Effector memory CD8-positive, alpha-beta T cell (primary cell): ENCODE measurements around the gene GUK1.
A peak's percentile ranks its signal among the peaks of the same experiment; 100 is the strongest.

Experiments
- ATAC-seq: fragments of 150-1000 bp; cut with Tn5 transposase; replicated peaks from 2 replicates; pipeline ENCODE4 v1.10.0; 2021; ENCODE audit warnings: mild to moderate bottlenecking, moderate library complexity
- DNase-seq, 3 experiments: peaks; one replicate each; pipeline ENCODE4 v3.0.0; 2021
- H3K27ac Mint-ChIP-seq, 2 donors: one replicate each; pipeline ENCODE4 v1.8.0; 2022; ENCODE audit warnings: mild to moderate bottlenecking in 2 of 2, mixed read lengths in 2 of 2, moderate library complexity in 2 of 2
- H3K27me3 Mint-ChIP-seq, 2 donors: one replicate each; pipeline ENCODE4 v1.8.0; 2022; ENCODE audit warnings: mixed read lengths in 2 of 2
- H3K36me3 Mint-ChIP-seq: one replicate; pipeline ENCODE4 v1.8.0; 2022; ENCODE audit warnings: mild to moderate bottlenecking, moderate library complexity, mixed read lengths; ENCODE audit not compliant: insufficient read depth
- H3K4me1 Mint-ChIP-seq, 2 donors: one replicate each; pipeline ENCODE4 v1.8.0; 2022; ENCODE audit warnings: low read depth in 2 of 2, mixed read lengths in 2 of 2
- H3K4me3 Mint-ChIP-seq, 2 donors: one replicate each; pipeline ENCODE4 v1.8.0; 2022; ENCODE audit warnings: mild to moderate bottlenecking in 2 of 2, mixed read lengths in 2 of 2, moderate library complexity in 2 of 2
- H3K9me3 Mint-ChIP-seq, 2 donors: one replicate each; pipeline ENCODE4 v1.8.0; 2022; ENCODE audit warnings: mixed read lengths in 2 of 2

The GUK1 gene

DNA sequence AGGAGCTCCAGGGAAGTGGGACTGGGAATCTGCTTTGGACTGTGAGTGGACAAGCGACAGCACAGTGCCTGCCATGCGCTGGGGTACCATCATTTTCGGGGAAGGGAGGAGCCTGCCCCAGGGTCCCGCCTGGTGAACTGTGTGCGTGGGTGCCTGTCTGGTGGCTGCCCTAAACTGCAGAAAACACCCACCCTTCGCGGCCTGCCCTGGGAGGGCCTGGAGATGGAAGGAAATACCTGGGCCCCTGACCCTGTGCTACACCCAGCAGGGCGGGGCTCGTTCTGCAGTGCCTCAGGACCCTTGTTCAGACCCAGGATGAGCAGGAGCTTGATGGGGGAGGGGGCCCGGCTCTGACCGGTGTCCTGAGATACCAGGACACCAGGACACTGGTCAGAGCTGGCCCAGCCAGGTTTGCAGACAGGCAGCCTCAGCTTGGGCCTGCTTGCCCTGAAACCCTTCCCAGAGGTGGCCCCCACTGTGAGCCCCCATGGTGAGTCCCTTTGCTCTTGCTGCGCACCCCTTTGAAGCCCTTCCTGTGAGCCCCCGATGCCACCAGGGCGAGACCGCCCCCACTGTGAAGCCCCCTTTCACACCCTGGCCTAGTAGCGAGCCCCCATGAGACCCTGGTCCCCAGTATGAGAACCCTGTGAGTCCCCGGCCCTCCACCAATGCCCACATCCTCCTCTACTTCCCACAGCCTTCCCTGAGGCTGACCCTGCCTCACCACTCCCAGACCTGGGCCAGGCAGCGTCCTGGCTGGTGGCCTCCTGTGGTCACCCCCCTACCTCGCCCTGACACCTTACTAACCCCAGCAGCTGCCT is 12.2 kb downstream of the GUK1 start:
- Mint-ChIP-seq H3K36me3 (peaks cover 37% of the 10 kb centered on the region), H3K27me3 (no peaks in the 10 kb centered on the region), H3K4me1 (peaks cover 8 to 11% of the 10 kb centered on the region in 2 donors), H3K27ac (peak overlapping the region; percentile 73 to 86), H3K4me3 (no peak overlapping the region), H3K9me3 (no peaks in the 10 kb centered on the region)
- DNase-seq = no peak
- no peak for ATAC-seq

DNA sequence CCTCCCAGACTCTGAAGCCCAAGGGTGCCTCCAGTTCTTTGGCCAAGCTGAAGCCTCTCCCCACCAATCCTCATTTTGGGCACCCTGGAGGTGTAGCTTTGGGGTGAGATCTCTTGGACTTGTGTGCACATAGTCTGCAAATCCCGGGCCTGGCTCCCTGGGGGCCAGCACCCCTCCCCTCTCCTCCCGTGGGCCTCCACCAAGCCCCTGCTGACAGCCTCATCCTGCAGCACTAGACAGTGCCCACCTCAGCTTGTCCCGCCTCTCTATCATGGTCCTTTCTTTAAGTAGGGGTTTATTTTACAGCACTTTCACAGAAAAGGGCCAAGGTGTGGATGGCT is 12.8 kb downstream of the GUK1 start:
- Mint-ChIP-seq H3K27me3 (no peaks in the 10 kb centered on the region), H3K36me3 (peaks cover 31% of the 10 kb centered on the region), H3K4me1 (peaks cover 8 to 11% of the 10 kb centered on the region in 2 donors), H3K4me3 (no peak overlapping the region), H3K9me3 (no peaks in the 10 kb centered on the region), H3K27ac (peak overlapping the region; percentile 55 to 86)
- DNase-seq = no peak
- no peak for ATAC-seq

DNA sequence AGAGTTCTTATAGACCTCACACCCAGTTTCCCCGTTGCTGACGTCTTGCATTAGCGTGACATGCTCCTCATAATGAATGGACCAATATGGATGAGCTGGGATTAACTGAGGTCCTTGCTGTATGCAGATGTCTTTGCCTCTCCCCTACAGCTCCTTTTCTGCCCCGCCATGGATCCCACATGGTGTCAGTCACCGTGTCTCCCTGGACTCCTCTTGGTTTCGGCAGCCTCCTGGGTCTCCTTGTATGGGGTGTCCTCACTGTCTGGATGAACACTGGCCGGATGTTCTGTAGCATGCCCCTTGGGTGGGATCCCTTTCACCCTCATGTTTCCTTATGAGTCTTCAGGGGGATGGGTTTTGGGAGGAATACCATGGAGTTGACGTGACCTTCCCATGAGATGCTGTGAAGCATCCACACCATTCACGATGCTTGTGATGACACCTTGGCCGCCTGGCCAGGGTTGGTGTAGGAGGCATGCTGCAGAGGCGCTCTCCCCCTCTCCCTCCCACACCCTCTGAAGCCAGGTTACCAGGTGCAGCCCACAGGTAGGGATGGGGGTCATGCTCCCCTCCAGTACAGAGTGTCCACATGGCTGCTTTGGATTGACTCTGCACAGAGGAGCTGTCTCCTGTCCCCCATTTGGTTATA is 14.1 kb downstream of the GUK1 start:
- Mint-ChIP-seq H3K27me3 (no peaks in the 10 kb centered on the region), H3K4me1 (peaks cover 8 to 11% of the 10 kb centered on the region in 2 donors), H3K36me3 (peaks cover 26% of the 10 kb centered on the region), H3K27ac (peak overlapping the region in 1 of 2 donors; percentile 68), H3K9me3 (no peaks in the 10 kb centered on the region), H3K4me3 (no peak overlapping the region)
- ATAC-seq = no peak
- no peak for DNase-seq

- ATAC-seq = no peak
- H3K27me3 Mint-ChIP-seq = no peaks in the 10 kb centered on the region
- no peak overlapping the region for H3K4me3 Mint-ChIP-seq
- H3K36me3 Mint-ChIP-seq = peaks cover 26% of the 10 kb centered on the region
- H3K4me1 Mint-ChIP-seq = peaks cover 8 to 11% of the 10 kb centered on the region in 2 donors
- DNase-seq = no peak
- peak overlapping the region in 1 of 2 donors; percentile 68 for H3K27ac Mint-ChIP-seq
- H3K9me3 Mint-ChIP-seq = no peaks in the 10 kb centered on the region
These were observed 14.8 kb downstream of the GUK1 start for GRCh38 chr1:228154670-228155571.

DNA sequence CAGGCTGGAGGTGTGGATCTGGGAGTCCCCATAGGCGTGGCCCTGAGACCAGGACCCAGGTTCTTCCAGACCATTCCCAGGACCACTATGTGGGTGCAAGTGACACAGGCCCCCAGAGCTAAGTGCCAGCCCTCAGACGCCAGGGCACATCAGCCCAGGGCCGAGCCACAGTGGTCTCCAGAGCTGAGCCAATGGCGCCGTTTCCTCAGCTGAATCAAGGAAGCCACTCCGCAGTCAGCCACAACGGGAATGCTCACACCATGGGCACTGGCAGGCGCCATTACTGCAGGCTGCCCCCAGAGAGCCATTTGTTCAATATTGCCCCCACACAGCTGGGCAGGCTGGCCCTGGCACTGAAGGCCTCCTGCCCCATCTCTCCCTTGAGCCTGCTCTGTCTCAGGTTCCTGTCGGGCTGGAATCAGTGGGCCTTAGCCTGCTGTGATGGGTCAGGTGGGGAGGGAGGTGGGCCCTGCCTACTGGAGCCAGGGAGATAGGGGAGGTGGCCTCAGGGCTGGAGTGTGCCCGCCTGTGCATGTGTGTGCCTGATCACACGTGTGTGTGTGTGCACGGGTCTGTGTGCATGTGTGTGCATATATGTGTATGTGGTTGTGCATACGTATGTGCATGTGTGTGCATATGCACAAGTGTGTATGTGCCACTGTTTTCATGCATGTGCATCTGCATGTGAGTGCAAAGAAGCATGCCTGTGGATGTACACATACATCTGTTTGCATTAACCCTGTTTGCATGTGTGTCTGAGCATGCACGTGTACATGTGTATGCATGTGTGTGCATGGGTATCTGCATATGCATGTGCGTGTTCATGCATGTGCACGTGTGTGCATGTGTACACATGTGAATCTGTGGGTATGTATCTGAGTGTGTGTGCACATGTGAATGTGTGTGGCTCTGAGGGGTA is 15.8 kb downstream of the GUK1 start:
- H3K4me1 Mint-ChIP-seq = peaks cover 8 to 11% of the 10 kb centered on the region in 2 donors
- no peaks in the 10 kb centered on the region for H3K9me3 Mint-ChIP-seq
- no peak overlapping the region for H3K27ac Mint-ChIP-seq
- H3K36me3 Mint-ChIP-seq = peaks cover 19% of the 10 kb centered on the region
- no peak overlapping the region for H3K4me3 Mint-ChIP-seq
- no peak for DNase-seq
- H3K27me3 Mint-ChIP-seq = no peaks in the 10 kb centered on the region
- ATAC-seq = no peak

DNA sequence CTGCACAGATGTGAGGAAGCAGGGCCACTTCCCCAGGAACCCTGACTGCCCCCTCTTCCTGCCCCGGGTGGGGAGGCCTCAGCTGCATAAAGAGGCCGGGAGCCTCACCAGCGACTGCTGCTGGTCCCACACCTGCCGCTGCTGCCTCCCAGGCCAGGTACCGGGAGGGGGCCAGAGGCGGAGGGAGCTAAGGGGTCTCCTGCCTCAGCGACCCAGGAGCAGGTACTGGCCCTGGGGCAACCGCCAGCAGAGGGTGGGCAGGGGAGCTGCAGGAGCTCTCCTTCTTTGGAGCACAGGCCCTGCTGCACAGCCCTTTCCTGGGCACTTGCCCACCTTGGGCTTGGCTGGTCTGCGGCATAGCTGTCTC is 16.4 kb downstream of the GUK1 start:
- H3K4me1 Mint-ChIP-seq = peaks cover 8% of the 10 kb centered on the region in 2 donors
- H3K27me3 Mint-ChIP-seq = no peaks in the 10 kb centered on the region
- H3K9me3 Mint-ChIP-seq = no peaks in the 10 kb centered on the region
- no peak for ATAC-seq
- H3K36me3 Mint-ChIP-seq = peaks cover 16% of the 10 kb centered on the region
- no peak overlapping the region for H3K27ac Mint-ChIP-seq
- DNase-seq = no peak
- H3K4me3 Mint-ChIP-seq = no peak overlapping the region

DNA sequence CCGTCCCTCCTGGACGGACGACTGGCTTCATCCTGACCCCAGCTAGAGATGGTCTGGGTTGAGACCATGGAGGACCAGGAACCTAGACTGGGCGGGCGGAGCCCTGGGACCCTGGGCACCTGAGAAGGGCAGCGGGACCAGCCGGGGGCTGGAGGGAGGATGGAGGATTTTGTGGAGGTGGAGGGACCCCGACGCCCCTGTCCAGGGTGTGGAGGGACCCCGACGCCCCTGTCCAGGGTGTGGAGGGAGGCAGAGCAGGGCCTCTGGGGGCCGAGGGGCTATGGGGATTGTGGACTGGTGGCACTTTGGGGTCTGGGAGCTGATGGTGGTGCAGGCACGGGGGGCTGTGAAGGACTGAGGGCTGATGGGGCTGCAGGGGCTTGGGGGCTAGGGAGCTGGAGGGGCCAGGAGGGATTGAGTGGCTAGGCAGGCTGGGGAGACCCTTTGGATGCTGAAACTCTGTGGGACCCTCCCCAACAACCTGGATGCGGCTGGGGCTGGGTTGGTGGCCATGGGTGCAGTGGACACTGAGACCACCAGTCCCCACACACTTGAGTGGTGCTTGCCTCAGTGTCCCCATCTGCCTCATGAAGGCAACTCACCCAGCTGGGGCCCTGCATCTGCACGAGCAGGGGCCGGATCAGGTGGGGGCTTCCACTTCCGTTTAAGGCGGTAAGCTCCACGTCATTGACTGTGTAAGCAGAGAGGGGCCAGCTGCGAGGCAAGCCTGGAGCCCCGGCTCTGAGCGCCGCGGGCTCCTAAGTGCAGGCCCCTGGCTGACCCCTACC is 17.1 kb downstream of the GUK1 start:
- no peaks in the 10 kb centered on the region for H3K27me3 Mint-ChIP-seq
- H3K9me3 Mint-ChIP-seq = no peaks in the 10 kb centered on the region
- H3K4me3 Mint-ChIP-seq = no peak overlapping the region
- H3K36me3 Mint-ChIP-seq = peaks cover 15% of the 10 kb centered on the region
- peaks cover 8 to 10% of the 10 kb centered on the region in 2 donors for H3K4me1 Mint-ChIP-seq
- ATAC-seq (peak; percentile 70), DNase-seq (no peak)
- H3K27ac Mint-ChIP-seq = peak overlapping the region in 1 of 2 donors; percentile 12

GRCh38 chr1:228157729-228158126 is 17.6 kb downstream of the GUK1 start:
- Mint-ChIP-seq H3K9me3 (no peaks in the 10 kb centered on the region), H3K4me3 (no peak overlapping the region), H3K27me3 (no peaks in the 10 kb centered on the region), H3K27ac (no peak overlapping the region), H3K4me1 (peaks cover 5 to 12% of the 10 kb centered on the region in 2 donors), H3K36me3 (peaks cover 17% of the 10 kb centered on the region)
- DNase-seq (no peak), ATAC-seq (no peak)

DNA sequence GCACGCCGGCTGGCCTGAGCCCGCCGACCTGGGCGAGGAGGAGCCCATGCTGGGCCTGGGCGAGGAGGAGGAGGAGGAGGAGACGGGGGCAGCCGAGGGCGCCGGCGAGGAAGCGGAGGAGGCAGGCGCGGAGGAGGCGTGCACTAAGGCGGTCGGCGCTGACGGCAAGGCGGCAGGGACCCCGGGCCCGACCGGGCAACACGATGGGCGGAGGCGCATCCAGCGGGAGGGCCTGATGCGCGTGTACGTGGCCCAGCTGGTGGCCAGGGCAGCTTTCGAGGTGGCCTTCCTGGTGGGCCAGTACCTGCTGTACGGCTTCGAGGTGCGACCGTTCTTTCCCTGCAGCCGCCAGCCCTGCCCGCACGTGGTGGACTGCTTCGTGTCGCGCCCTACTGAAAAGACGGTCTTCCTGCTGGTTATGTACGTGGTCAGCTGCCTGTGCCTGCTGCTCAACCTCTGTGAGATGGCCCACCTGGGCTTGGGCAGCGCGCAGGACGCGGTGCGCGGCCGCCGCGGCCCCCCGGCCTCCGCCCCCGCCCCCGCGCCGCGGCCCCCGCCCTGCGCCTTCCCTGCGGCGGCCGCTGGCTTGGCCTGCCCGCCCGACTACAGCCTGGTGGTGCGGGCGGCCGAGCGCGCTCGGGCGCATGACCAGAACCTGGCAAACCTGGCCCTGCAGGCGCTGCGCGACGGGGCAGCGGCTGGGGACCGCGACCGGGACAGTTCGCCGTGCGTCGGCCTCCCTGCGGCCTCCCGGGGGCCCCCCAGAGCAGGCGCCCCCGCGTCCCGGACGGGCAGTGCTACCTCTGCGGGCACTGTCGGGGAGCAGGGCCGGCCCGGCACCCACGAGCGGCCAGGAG is 18.3 kb downstream of the GUK1 start:
- Mint-ChIP-seq H3K36me3 (peaks cover 13% of the 10 kb centered on the region), H3K27me3 (no peaks in the 10 kb centered on the region), H3K4me1 (peaks cover 4 to 11% of the 10 kb centered on the region in 2 donors), H3K9me3 (no peaks in the 10 kb centered on the region), H3K27ac (no peak overlapping the region), H3K4me3 (no peak overlapping the region)
- ATAC-seq (no peak), DNase-seq (no peak)

GRCh38 chr1:228159008-228159665 is 19.1 kb downstream of the GUK1 start:
- Mint-ChIP-seq H3K4me3 (peak overlapping the region in 1 of 2 donors; percentile 6), H3K9me3 (no peaks in the 10 kb centered on the region), H3K27ac (no peak overlapping the region), H3K27me3 (no peaks in the 10 kb centered on the region), H3K36me3 (peaks cover 18% of the 10 kb centered on the region), H3K4me1 (peaks cover 4 to 11% of the 10 kb centered on the region in 2 donors)
- ATAC-seq (no peak), DNase-seq (no peak)

DNA sequence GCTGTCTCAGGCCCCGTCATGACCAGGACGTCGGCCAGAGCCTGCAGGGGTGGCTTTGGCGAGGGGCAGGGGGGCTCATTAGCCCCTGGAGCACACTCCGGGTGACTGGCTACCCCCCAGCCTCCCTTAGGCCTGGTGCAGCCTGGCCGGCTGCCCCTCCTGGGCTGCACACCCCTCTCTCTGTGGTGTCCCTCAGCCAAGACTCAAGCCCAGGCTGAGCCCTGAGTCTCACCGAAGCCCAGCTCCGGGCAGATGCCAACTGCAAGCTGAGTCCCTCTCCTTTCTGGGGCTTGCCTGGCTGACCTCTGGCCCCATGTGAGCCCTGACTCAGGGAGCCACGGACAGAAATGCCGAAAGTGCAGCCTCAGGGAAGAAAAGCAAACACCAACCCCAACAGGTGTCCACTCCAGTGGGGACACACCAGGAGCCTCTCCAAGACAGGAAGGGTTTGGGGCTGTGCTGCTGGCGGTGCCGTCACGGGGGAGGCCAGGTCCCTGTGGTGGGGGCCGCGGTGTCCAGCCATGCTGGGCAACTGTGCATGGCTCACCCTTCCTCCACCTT is 20.2 kb downstream of the GUK1 start:
- no peaks in the 10 kb centered on the region for H3K27me3 Mint-ChIP-seq
- no peak overlapping the region for H3K4me3 Mint-ChIP-seq
- H3K36me3 Mint-ChIP-seq = peaks cover 29% of the 10 kb centered on the region
- DNase-seq = no peak
- H3K4me1 Mint-ChIP-seq = peaks cover 12 to 14% of the 10 kb centered on the region in 2 donors
- ATAC-seq = no peak
- no peaks in the 10 kb centered on the region for H3K9me3 Mint-ChIP-seq
- no peak overlapping the region for H3K27ac Mint-ChIP-seq
